GM21447 (cell line): ENCODE data around the gene PTPRG.
"Not testable (repeated sequence)": the region's sequence is repeated elsewhere in the genome, so short reads cannot be mapped to it uniquely, and the experiment has no call there.

Experiments used
- ATAC-seq: cut with Tn5 transposase; IDR thresholded peaks from one replicate; pipeline ENCODE4 v1.9.1; 2021; ENCODE audit not compliant: unreplicated experiment

Gene PTPRG

DNA sequence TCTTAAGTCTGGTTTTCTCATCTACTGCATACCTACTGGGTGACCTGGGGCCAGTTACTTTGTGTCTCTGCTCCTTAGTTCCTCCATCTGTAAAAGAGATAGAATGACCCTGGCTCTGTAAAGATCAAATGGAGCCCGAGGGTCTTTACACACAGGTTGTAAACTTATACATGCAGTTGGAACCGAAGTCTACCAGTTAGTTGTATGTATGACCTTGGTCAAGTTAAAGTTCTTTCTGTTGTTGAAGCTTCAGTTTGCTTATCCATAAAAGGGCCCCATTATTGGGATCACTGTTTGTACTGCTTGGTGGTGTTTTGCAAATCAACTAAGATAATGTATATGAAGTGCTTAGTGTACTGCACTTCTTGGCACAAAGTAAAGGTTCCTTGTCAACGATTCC lies 186.9 kb downstream of the PTPRG start:
- ATAC-seq, result no peak

DNA sequence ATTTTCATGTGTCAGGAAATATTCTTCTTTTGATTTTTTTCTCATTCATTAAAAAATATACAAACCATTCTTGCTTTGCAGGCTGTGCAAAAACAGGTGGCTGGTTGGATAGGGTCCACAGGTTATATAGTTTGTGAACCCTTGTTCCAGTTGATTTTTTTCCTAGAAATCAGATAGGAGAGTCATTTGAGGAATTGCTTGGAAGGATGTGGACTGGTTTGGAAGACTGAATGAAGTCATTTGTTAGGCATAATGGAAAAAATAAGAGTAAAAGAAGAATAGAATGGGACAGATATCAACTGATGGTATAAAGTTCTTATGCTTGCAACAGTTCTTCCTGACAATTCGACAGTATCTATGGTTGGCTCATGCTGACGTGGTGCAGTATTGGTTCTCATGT lies 189.4 kb downstream of the PTPRG start:
- no peak for ATAC-seq

DNA sequence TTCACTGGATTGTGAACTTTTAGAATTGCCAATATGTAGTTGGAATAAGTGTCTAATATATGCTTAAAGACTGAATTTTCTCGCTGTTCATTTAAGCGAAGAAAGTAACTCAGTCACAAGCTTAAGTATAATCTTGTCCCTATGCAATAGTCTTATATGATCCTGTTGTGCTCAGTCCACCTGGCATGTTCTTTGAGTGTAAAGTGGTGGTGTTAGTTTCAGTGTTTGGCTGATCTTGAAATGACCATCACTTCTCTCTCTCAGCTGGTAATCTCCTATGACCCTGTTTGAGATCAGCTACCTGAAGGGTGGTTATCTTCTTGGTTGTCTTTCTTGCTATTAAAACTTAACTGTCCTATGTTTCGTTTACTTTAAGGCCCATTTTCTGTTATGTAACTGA lies 197.5 kb downstream of the PTPRG start:
- no peak for ATAC-seq

DNA sequence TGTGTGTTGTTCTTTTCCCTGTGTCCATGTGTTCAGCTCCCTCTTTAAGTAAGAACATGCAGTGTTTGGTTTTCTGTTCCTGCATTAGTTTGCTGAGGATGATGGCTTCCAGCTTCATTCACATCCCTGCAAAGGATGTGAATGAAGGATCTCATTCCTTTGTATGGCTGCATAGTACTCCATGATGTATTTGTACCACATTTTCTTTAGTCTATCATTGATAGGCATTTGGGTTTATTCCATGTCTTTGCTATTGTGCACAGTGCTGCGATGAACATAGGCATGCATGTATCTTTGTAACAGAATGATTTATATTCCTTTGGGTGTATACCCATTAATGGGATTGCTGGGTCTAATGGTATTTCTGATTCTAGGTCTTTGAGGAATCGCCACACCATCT lies 199.4 kb downstream of the PTPRG start:
- ATAC-seq, result not testable (repeated sequence)

DNA sequence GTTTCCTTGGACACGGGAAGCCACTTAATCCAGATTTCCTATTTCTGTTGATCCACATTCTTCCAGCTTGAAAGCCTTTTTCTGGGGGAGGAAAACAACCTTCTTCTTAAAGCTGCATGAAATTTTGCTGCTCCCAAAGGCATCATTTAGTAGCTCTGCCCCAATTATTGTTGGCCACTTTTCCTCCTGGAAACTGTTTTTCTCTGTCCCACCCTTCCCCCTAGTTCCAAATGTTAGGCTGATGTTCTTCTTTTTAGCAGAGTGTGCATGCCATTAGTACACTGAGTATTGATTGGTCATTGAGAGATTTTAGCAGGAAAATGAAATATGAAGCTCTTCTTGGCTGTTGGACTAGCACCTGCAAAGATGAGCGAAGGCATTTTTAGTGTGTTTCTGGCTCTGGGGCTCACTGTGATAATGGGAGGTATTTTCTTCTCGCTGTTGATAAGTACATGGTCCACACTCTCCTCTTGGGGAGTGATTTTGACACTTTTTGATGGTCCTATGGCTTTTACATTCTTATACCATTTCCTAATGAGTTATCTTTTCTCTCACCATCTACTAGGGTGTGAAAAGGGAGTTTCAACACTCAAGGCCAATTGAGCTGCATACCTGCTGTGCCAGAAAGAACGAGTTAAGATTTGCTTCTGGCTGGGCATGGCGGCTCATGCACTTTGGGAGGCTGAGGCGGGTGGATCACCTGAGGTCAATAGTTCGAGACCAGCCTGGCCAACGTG lies 200.5 kb downstream of the PTPRG start:
- no peak for ATAC-seq

DNA sequence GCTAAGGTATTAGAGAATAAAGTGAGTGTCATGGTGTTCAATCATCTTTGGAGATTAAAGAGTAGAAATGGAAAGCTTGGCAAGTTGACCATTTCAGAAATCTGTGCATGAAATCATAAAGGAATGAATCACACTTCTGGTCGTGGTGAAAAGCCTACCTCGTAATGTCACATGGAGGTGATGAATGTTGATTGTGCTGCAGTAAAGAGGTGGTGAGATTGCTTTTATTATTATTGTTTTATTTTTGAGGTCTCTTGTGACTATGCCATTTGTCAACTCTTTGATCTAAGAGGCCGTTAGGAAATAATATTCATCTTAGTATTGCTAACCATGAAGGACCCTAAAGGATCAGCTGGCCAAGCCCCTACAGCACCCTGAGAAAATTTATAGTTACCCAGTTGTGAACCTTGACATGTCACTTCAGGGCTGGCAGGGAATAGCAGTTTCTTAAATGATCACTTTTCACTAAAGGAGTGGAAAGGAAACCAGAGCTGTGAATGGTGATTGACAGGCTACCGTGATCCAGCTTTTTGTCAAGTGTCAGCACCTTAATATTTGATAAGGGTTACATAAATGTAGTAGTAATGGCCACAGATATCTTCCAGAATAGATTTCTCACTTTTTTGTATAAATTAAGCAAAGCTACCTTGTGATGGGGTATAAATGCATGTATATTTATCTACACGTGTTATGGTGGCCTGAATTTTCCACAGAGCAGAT lies 203.9 kb downstream of the PTPRG start:
- no peak for ATAC-seq

DNA sequence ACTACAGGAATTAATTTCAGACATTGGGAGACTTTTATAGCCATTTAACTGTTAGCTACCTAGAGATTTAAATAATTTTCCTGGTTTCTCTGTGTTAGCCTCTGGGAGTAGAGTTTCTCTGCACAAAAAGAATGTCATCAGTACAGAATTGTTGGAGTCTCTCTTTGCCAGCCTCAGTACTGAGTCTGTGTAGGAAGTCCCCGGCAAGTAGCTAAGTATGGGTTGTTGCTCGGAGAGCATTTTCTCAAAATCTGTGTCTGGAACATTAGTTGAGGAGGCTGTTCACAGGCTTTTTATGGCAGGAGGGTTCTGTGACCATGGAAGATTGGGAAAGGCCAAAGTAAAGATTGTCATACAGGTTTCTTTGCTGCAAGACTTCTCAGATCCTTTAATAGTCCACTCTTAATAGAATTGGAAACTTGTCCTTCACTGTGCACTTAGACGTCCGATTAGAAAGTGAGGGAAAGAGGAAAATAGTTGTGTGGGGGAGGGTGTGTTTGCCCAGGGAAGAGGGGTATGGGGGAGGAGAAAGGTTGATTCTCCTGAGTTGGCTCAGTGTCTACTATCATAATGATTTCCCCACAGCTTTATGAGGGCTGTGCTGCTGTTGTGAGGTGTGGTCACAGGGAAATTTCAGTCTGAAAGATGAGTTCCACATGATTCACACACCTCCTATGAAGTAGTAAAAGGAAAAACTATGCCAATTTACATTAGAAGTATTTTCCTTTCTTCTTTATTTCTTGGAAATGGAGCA lies 207.1 kb downstream of the PTPRG start:
- ATAC-seq, result no peak

DNA sequence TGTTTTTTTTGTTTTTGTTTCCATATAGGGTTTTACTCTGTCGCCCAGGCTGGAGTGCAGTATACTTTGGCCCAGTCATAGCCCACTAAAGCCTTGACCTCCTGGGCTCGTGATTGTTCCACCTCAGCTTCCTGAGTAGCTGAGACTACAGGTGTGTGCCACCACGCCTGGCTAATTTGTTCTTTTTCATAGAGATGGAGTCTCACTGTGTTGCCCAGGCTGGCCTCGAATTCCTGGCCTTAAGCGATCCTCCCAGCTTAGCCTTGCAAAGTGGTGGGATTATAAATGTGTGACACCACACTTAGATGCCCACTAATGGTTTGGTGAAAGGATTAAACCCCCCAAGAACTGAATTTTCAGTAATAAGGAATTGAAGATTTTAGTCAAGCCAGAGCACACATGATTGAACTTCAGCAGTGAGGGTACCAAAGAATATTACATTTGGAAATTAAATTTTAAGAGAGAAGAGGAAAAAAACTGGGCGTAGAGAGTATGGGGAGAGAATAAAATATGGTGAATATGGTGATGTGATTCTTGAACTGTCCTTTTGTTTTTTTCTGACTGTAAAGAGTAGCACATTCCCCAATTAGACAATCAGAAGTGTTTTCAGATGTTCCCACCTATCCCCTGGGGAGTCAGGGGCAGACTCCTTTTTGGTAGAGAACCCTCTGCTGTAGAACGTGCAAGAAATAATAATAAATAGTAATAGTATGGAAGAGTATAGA lies 208.1 kb downstream of the PTPRG start:
- ATAC-seq, result no peak

DNA sequence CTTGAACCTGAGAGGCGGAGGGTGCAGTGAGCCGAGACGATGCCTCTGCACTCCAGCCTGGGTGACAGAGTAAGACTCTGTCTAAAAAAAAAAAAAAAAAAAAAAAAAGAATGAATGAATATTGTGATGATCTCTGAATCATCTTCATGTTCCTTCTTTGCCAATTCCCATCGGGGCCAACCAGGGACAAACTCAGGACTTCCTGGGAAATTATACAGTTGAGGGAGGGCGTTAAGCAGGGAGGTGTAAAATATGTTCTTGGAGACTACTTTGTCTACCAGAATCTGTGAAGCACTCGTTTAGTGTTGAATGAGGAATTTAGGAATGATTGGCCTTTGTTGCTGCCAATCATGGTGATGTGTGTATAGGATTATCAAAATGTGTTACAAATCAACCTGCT lies 210.6 kb downstream of the PTPRG start:
- ATAC-seq, result no peak

DNA sequence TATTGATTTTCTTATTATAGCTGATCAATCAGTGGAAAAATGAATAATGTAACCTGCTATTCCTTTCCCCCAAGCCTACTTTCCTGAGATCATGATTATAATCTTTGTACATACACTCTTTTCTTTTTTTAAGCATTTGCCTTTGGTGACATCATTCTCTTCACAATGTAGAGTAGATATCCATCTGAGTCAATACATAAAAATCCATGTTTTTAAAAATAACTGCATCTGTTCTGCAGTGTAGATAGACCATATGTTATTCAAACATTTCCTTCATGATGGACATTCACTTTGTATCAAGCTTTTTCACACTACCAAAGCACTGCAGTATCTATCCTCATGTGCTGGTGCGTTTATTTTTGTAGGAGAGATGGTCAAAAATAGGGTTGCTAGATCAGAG lies 211.1 kb downstream of the PTPRG start:
- no peak for ATAC-seq

DNA sequence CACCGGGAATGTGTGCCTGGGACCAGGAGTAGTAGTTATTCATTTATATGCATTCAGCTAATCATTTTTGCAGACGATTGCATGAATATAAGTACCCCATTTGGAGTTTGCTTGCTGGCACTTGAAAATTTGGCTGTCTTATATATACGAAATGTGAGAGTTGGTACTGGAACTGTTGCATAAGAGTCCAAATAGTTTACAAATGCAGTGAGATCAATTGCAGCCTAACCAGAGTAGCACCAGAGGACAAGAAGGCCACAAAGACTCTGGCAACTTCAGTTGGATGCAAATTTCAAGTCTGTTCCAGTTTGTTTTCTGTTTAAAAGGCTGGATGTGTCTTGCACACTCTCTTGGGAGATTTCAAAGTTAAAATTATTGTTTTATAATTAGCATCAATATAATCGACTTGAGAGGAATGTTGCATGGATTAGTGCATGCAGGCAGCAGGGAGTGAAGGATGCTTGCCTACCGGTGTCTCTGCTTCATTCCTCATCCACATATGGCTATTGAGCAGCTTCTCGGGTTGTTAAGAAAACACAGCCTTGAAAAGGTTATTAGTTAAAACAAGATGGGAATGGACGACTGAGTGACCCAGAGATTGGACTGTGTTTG lies 213.0 kb downstream of the PTPRG start:
- no peak for ATAC-seq

DNA sequence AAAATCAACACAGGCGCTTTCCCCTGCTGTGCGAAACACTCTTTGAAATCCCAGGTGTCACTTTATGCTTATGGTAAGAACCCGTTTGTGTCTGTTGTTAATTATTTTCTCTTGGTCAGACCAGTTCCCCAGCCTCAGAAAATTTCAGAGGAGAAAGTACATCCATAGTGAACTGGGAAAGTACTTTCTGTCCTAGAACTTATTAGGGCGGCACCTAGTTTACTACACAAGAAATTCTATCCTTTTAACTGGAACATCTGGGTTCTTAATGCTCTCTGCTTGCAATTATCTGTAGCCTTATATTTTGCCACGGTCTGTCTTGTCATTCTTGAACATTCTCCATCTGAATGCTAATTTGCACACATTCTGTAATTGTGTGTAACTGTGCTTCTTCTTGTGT lies 215.0 kb downstream of the PTPRG start:
- ATAC-seq, result no peak

DNA sequence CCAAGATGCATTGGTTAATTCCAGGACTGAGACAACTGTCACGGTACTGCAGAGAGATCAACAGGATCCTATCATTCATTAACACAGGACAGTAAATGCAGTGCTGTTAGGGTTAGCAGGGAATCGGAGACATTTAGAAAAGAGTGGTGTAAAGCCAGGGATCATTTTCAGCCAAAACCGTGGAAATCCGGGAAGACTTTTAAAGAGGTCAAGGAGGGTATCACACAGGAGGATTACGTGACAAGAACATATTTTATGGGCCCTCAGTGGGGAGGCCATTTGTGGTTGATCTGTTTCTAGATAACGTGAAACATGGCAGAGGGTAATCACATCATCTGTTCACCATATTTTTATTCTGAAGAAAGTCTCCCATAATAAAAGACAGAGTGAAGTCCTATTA lies 216.1 kb downstream of the PTPRG start:
- no peak for ATAC-seq

DNA sequence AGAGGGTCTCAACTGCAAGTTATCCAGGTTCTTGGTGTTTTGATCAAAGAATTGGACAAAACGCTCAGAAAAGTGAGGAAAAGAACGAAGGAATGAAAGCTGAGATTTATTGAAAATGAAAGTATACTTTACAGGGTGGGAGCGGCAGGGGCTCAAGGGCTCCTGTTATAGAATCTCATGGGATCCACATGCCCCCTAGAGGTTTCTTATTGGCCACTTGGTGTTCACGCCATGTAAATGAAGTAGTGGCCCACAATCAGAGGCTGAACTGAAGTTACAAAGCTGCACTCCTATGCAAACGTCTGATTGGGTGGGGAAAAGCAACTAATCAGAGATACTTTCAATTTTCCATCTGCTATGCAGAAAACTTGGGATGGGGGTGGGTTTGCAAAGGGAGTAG lies 216.7 kb downstream of the PTPRG start:
- ATAC-seq, result no peak

DNA sequence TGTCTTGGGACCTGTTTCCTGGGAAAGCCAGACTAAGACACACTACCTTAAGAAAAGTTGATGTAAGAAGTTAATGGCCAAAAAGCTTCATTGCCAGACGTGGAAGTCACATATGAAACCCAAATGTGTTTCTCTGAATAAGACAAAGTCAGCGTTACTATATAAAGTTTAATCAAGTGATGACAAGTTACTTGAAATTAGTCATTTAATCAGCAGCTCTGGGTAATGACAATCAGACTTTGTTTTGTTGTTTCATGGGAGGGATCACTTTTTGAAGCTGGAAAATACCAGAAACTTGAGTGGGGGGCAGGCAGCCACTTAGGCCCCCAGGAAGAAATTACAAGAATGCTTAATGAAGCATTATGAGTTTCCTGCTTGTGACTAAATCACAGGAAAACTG lies 218.6 kb downstream of the PTPRG start:
- no peak for ATAC-seq

DNA sequence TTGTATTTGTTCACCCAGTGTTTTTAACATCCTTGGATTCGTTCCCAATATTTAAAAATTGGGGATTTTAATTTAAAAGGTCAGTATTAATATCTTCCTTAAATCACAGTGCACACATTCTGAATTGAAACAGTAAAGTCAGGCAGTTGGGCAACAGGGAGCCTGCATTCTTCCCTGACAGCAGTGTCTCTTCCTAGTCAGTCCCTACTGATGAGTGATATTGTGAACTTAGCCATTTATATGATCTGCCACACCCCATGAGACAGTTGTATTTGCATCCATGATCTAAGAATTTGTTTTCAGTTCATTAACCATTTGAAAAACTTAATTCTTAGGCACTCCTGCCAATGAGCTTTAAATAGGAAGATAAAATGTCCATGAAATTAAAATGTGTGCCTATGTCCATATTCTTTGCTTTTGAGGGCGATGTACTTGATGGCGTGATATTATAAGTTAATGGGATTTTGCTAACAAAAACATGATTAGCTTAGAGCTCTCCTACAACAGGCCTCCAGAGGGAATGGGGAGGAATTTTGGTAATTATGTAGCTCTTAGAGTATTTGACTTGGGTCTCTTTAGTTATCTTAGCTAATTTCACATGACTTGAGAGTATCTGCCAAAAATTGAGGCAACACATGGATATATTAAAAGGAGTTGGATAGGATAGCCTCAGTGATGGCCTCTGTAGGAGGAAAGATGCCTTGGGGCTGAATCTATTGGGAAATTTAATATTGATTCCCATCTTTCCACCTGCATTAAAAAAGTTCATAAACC lies 219.3 kb downstream of the PTPRG start:
- ATAC-seq, result no peak

DNA sequence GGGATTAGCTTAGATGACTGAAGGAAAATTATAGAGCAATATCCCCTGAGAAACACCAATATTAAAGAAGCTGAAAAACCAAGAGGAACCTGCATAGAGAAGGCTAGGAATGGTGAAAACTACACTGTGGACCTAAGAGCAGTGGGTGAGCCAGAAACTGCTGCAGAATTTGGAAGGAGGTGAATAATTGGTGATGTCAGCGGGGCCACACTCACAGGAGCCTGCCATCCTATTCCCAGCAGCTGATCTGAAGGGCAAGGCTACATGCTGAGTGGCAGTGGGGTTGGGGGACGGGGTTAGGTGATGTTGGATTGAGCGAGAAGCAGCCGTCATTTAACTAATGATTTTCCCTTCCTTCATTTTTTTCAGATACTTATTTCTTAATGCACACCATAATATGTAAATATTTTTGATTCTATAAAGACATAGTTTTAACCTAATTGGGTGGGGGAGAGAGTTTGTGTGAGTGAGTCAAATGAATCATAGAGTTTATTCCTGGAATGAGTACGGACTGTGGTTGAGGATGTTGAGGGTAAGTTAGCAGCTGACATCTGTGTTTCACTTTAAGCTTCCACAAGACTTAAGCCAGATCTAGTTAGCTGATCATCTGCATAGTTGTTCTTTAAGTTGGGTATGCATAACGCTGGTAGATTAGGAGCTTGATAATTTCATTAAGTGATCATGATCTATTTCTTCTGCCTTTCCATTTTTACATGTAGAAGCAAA lies 222.8 kb downstream of the PTPRG start:
- no peak for ATAC-seq

DNA sequence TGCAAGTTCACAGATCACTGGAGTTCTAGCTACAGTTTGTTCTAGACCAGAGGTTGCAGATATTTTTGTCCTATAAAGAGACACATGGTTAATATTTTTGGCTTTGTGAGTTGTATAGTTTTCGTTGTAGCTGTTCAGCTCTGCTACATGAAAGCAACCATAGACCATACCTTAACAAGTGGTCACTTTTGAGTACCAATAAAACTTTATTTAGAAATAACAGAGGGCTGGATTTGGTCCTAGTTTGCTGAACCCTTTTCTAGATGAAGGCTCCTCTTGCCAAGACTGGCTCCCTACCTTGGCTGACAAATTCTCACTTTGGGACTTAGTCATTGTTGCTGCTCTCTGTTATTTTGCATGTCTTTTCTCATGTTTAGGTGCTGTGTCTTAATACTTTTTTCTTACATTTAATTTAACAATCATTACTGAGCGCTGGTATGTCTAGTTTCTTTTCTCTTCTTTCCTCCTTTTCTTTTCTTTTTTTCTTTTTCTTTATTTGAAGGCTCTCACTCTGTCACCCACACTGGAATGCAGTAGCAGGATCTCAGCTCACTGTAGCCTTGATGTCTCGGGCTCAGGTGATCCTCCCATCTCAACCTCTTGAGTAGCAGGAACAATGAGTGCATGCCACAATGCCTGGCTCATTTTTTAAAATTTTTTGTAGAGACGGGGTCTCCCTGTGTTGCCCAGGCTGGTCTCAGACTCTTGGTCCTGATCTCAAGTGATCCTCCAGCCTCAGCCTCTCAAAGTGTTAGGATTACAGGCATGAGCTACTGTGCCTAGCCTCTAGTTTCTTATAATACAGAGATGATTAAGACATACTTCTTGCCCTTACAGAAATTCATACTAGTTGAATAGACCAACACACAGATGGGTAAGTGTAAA lies 227.5 kb downstream of the PTPRG start:
- ATAC-seq, result no peak

DNA sequence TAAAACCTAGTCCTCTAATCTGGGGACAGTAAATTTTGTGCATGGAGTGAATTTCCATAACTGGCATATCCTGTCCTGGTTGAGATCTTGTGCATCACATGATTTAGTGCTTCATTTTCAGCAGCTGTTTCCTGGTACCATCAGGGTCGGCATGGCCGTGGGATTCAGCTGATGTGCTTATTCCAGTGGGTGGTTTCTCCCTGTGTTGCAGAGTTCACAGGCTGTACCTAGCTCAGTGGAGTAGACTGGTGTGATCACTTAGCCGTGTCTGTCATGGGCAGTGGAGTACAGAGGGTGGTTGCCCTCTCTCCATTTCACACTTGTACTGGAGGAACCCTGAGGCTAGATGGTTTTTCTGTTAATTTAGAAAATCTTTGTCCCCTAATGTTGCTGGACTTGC lies 228.5 kb downstream of the PTPRG start:
- ATAC-seq, result no peak
